Transverse colon (tissue), 4 donors: ENCODE measurements around the gene SPATA24. TPM values are rescaled to one million over a fixed set of nuclear protein-coding genes. Genes with fewer than 3 reads are reported as not detected.

ENCODE experiments used
- DNase-seq: peaks from one replicate; pipeline ENCODE4 v3.0.0-alpha.2; 2019
- H3K27ac ChIP-seq, 4 donors: fragments of 200-600 bp; sonication (generic); 2 replicates each; pipeline ENCODE4 v1.5.1; 2016 to 2018; ENCODE audit warnings: inconsistent platforms in 4 of 4
- H3K27me3 ChIP-seq: fragments of 200-600 bp; sonication (generic); 2 replicates; pipeline ENCODE4 v1.5.1; 2017; ENCODE audit warnings: inconsistent platforms
- H3K36me3 ChIP-seq, 4 donors: fragments of 200-600 bp; sonication (generic); 2 replicates each; pipeline ENCODE4 v1.5.1; 2017 to 2019; ENCODE audit warnings: inconsistent platforms in 4 of 4
- H3K4me1 ChIP-seq, 4 donors: fragments of 200-600 bp; sonication (generic); 2 replicates each; pipeline ENCODE4 v1.5.1; 2017 to 2020; ENCODE audit warnings: inconsistent platforms in 4 of 4
- H3K4me3 ChIP-seq, 4 donors: fragments of 200-600 bp; sonication (generic); 1 replicate in 1 of 4; 2 replicates in 3 of 4; pipeline versions ENCODE4 v1.5.1 to v1.6.1; 2017 to 2019; ENCODE audit warnings: inconsistent platforms in 4 of 4
- H3K9me3 ChIP-seq, 2 donors: fragments of 200-600 bp; sonication (generic); 2 replicates each; pipeline ENCODE4 v1.5.1; 2017 to 2019; ENCODE audit warnings: inconsistent platforms in 2 of 2
- CTCF ChIP-seq, 5 experiments: fragments of 200-600 bp in 3 of 5; fragments of 450-650 bp in 2 of 5; sonication (generic) in 3 of 5; IDR thresholded peaks; 1 replicate in 2 of 5; 2 replicates in 3 of 5; pipeline ENCODE4 v1.5.1; 2016 to 2017; ENCODE audit warnings: antibody characterized with exemption in 5 of 5, inconsistent platforms in 3 of 5, mild to moderate bottlenecking in 2 of 5, moderate library complexity in 1 of 5
- EP300 ChIP-seq: sonication (generic); formaldehyde crosslinking; IDR thresholded peaks from one replicate; pipeline ENCODE4 v1.6.1; 2017; ENCODE audit warnings: antibody characterized with exemption, low read depth
- POLR2A ChIP-seq: fragments of 450-650 bp; IDR thresholded peaks from one replicate; pipeline ENCODE4 v1.6.1; 2016; ENCODE audit warnings: antibody characterized with exemption, mild to moderate bottlenecking, moderate library complexity
- POLR2AphosphoS5 ChIP-seq, 3 donors: sonication (generic); formaldehyde crosslinking; IDR thresholded peaks; one replicate each; pipeline ENCODE4 v1.6.1; 2016; ENCODE audit warnings: antibody characterized with exemption in 3 of 3
- WGBS, 2 donors: methylation state at CpG; one replicate each; pipeline ENCODE4 v1.1.5; 2018; ENCODE audit warnings: low coverage in 1 of 2; 5-methylcytosine and 5-hydroxymethylcytosine counted together
- in situ Hi-C, 4 donors: fragments of 200-750 bp; cut with MboI; loops; one replicate each; pipeline versions ENCODE4 v1.15.0 to v1.15.1; 2017; ENCODE audit warnings: low sequenced_read_pairs in 3 of 4, low pct_ligation_motif_present in 1 of 4, low pct_unique_long_range_greater_than_20kb in 1 of 4
- intact Hi-C: fragments of 100-400 bp; cut with DNase I; formaldehyde crosslinking; loops from one replicate; pipeline ENCODE4 v1.15.1; 2023; ENCODE audit warnings: low total_unique reads
- total RNA-seq, 4 donors: library from RNA; depleted of rRNA; stranded (reverse); fragments of >200 nt; gene quantifications; one replicate each; pipeline ENCODE4 v1.1.0, GENCODE V29; 2016

SPATA24 gene
- total RNA-seq, 4 donors from 2014 or later: 3.0 TPM; not detected in 2

GRCh38 chr5:139407517-139407916 lies 3.6 kb upstream of the SPATA24 start:
- Histone ChIP-seq H3K27me3 (no peaks in the 10 kb centered on the region), H3K36me3 (no peaks in the 10 kb centered on the region), H3K27ac (no peak overlapping the region), H3K4me1 (peaks cover 10 to 25% (median 18%) of the 10 kb centered on the region in 4 donors), H3K9me3 (no peaks in the 10 kb centered on the region), H3K4me3 (no peak overlapping the region)
- intact Hi-C loops: no loop called here
- in situ Hi-C loops: no loop called here
- no peak for DNase-seq
- TF ChIP-seq POLR2A (no peak), EP300 (no peak), POLR2AphosphoS5 (IDR thresholded peaks at IDR 0.05) (no peak), CTCF (IDR thresholded peaks at IDR 0.05) (no peak)

DNA sequence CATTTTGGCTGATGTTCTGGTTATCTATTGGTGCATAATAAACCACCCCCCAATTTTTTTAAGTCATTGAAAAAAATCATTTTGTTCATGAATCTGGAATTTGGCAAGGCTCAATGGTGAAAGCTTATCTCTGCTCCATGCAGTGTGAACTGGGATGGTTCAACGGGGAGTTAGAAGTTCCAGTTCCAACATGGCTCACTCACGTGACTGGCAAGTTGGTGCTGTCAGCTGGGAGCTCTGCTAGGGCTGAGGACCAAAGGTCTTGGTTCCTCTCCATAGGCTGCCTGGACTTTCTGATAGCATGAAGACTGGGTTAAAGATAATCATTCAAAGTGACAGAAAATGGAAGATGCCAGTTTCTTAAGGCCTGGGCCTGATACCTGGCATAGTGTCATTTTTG lies 3.1 kb upstream of the SPATA24 start:
- 87 to 90% methylated on average over 2 of the region's 2 CpGs for WGBS, 2 donors
- DNase-seq: no peak
- H3K27ac ChIP-seq: no peak overlapping the region

GRCh38 chr5:139404484-139404840 lies 573 bp upstream of the SPATA24 start:
- Histone ChIP-seq H3K4me1 (peaks cover 5 to 16% (median 12%) of the 10 kb centered on the region in 4 donors), H3K27ac (peak overlapping the region; percentile 86 to 93 (median 90)), H3K27me3 (no peaks in the 10 kb centered on the region), H3K9me3 (no peaks in the 10 kb centered on the region), H3K4me3 (peak overlapping the region in 3 of 4 donors; percentile 41 to 60 (median 48)), H3K36me3 (no peaks in the 10 kb centered on the region)
- intact Hi-C loops: no loop called here
- DNase-seq: no peak
- TF ChIP-seq CTCF (IDR thresholded peaks at IDR 0.05): no peak
- TF ChIP-seq EP300: no peak
- no peak for TF ChIP-seq POLR2A
- no peak for TF ChIP-seq POLR2AphosphoS5 (IDR thresholded peaks at IDR 0.05)
- WGBS, 2 donors: 59 to 63% methylated on average over 3 to 5 of the region's 5 CpGs
- in situ Hi-C loops: no loop called here

More for the DNA sequence above, 3.1 kb upstream of the SPATA24 start:
- TF ChIP-seq CTCF (IDR thresholded peaks at IDR 0.05): no peak
- no peak for TF ChIP-seq POLR2A
- no peak for TF ChIP-seq EP300
- TF ChIP-seq POLR2AphosphoS5 (IDR thresholded peaks at IDR 0.05): no peak
- H3K4me1 ChIP-seq: peaks cover 10 to 25% (median 18%) of the 10 kb centered on the region in 4 donors
- H3K4me3 ChIP-seq: no peak overlapping the region
- no peaks in the 10 kb centered on the region for H3K9me3 ChIP-seq
- H3K27me3 ChIP-seq: no peaks in the 10 kb centered on the region
- in situ Hi-C loops (no loop called here), intact Hi-C loops (no loop called here)
- no peaks in the 10 kb centered on the region for H3K36me3 ChIP-seq

DNA sequence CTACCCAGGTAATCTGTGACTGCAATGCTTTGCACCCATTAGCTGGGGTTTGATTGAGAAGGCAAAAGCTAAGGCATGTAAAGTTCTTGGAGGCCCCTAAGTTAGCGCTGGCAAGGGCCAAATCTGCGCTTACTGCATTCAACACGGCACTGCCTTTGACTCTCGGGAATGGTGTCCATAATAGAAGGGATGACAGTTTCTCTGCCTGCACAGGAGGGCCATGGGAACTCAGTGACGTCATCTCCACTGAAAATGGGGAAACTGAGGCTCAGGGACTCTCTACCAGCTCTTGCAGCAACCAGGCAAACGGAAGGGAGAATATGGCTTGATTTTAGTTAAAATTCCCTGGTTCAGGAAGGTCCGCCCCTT lies 487 bp downstream of the SPATA24 start:
- intact Hi-C loops: no loop called here
- Histone ChIP-seq H3K4me1 (peaks cover 5 to 16% (median 12%) of the 10 kb centered on the region in 4 donors), H3K27me3 (no peaks in the 10 kb centered on the region), H3K9me3 (no peaks in the 10 kb centered on the region), H3K4me3 (peak overlapping the region; percentile 15 to 60 (median 44)), H3K27ac (peak overlapping the region; percentile 86 to 93 (median 90)), H3K36me3 (no peaks in the 10 kb centered on the region)
- 16% methylated on average over 7 of the region's 7 CpGs; no CpG with 5 or more reads in 1 of the 2 donors for WGBS, 2 donors
- in situ Hi-C loops: no loop called here
- no peak for TF ChIP-seq CTCF (IDR thresholded peaks at IDR 0.05)
- no peak for TF ChIP-seq POLR2A
- no peak for TF ChIP-seq EP300
- no peak for TF ChIP-seq POLR2AphosphoS5 (IDR thresholded peaks at IDR 0.05)
- no peak for DNase-seq
